Mesenchymal stem cell (in vitro differentiated cells and primary cell): ENCODE data around the gene USP28.

Experiments
- DNase-seq: peaks from one replicate; pipeline ENCODE4 v3.0.0-alpha.2; 2013
- H2AFZ ChIP-seq: one replicate; pipeline ENCODE4 v1.6.1; 2013; ENCODE audit warnings: low read depth, mild to moderate bottlenecking, control low read depth, inconsistent platforms, low read length, moderate library complexity
- H2AK5ac ChIP-seq: 2 replicates; pipeline ENCODE4 v1.6.1; 2013; ENCODE audit warnings: low read length, moderate library complexity, mild to moderate bottlenecking, inconsistent platforms; ENCODE audit not compliant: severe bottlenecking
- H2BK120ac ChIP-seq: one replicate; pipeline ENCODE4 v1.6.1; 2013; ENCODE audit warnings: low read depth, mild to moderate bottlenecking, inconsistent platforms, low read length, moderate library complexity
- H2BK12ac ChIP-seq, 2 experiments: one replicate each; pipeline ENCODE4 v1.6.1; 2013; ENCODE audit warnings: inconsistent platforms in 2 of 2, low read length in 2 of 2, mild to moderate bottlenecking in 2 of 2, moderate library complexity in 2 of 2, control low read depth in 1 of 2
- H2BK15ac ChIP-seq: one replicate; pipeline ENCODE4 v1.6.1; 2013; ENCODE audit warnings: mild to moderate bottlenecking, low read depth, inconsistent platforms; ENCODE audit not compliant: poor library complexity, severe bottlenecking
- H2BK5ac ChIP-seq: 2 replicates; pipeline ENCODE4 v1.6.1; 2013; ENCODE audit warnings: low read depth, mild to moderate bottlenecking, low read length, control low read depth, inconsistent platforms; ENCODE audit not compliant: poor library complexity, severe bottlenecking
- H3K14ac ChIP-seq, 2 experiments: one replicate each; pipeline ENCODE4 v1.6.1; 2013; ENCODE audit warnings: inconsistent platforms in 2 of 2, low read length in 2 of 2, control low read depth in 1 of 2, mild to moderate bottlenecking in 1 of 2, moderate library complexity in 1 of 2
- H3K18ac ChIP-seq, 2 experiments: one replicate each; pipeline ENCODE4 v1.6.1; 2013; ENCODE audit warnings: inconsistent platforms in 2 of 2, low read length in 2 of 2, control low read depth in 1 of 2, low read depth in 1 of 2, mild to moderate bottlenecking in 1 of 2
- H3K23ac ChIP-seq, 2 experiments: one replicate each; pipeline ENCODE4 v1.6.1; 2013; ENCODE audit warnings: inconsistent platforms in 2 of 2, low read length in 2 of 2, mild to moderate bottlenecking in 2 of 2, moderate library complexity in 2 of 2, control low read depth in 1 of 2
- H3K27ac ChIP-seq: 2 replicates; pipeline ENCODE4 v1.5.1; 2013; ENCODE audit warnings: mild to moderate bottlenecking, moderate library complexity, low read length, control low read depth, inconsistent platforms; ENCODE audit not compliant: poor library complexity, severe bottlenecking
- H3K27me3 ChIP-seq, 2 experiments: 2 replicates each; pipeline versions ENCODE4 v1.6.1 to v1.7.0; 2013; ENCODE audit warnings: low read length in 2 of 2, mild to moderate bottlenecking in 2 of 2, moderate library complexity in 2 of 2, control low read depth in 1 of 2, inconsistent platforms in 1 of 2; ENCODE audit not compliant: control insufficient read depth in 1 of 2, insufficient read depth in 1 of 2
- H3K36me3 ChIP-seq, 2 experiments: 2 replicates each; pipeline versions ENCODE4 v1.6.1 to v1.7.0; 2013; ENCODE audit warnings: low read length in 2 of 2, control low read depth in 1 of 2, inconsistent platforms in 1 of 2, low read depth in 1 of 2, mild to moderate bottlenecking in 1 of 2; ENCODE audit not compliant: insufficient read depth in 2 of 2, control insufficient read depth in 1 of 2
- H3K4ac ChIP-seq, 2 experiments: one replicate each; pipeline ENCODE4 v1.6.1; 2013; ENCODE audit warnings: inconsistent platforms in 2 of 2, low read length in 2 of 2, mild to moderate bottlenecking in 2 of 2, moderate library complexity in 2 of 2, control low read depth in 1 of 2, low read depth in 1 of 2
- H3K4me1 ChIP-seq: 2 replicates; pipeline ENCODE4 v1.6.1; 2013; ENCODE audit warnings: low read depth, low read length, control low read depth; ENCODE audit not compliant: control insufficient read depth, insufficient read depth
- H3K4me2 ChIP-seq: 2 replicates; pipeline ENCODE4 v1.6.1; 2013; ENCODE audit warnings: low read length, mild to moderate bottlenecking, inconsistent platforms; ENCODE audit not compliant: poor library complexity, severe bottlenecking
- H3K4me3 ChIP-seq, 2 experiments: 2 replicates each; pipeline versions ENCODE4 v1.5.1 to v1.7.0; 2013; ENCODE audit warnings: low read length in 2 of 2, mild to moderate bottlenecking in 2 of 2, control low read depth in 1 of 2, low read depth in 1 of 2; ENCODE audit not compliant: insufficient read depth in 1 of 2
- H3K79me1 ChIP-seq: replicated peaks from 2 replicates; pipeline ENCODE4 v1.6.1; 2013; ENCODE audit warnings: mild to moderate bottlenecking, control low read depth, low read length, inconsistent platforms; ENCODE audit not compliant: poor library complexity, severe bottlenecking
- H3K9ac ChIP-seq: 2 replicates; pipeline ENCODE4 v1.7.0; 2013; ENCODE audit warnings: mild to moderate bottlenecking, low read length, moderate library complexity
- H3K9me3 ChIP-seq: 2 replicates; pipeline ENCODE4 v1.7.0; 2013; ENCODE audit warnings: mild to moderate bottlenecking, low read length; ENCODE audit not compliant: control insufficient read depth
- H4K8ac ChIP-seq: one replicate; pipeline ENCODE4 v1.6.1; 2013; ENCODE audit warnings: inconsistent platforms, mild to moderate bottlenecking, low read length, moderate library complexity
- H4K91ac ChIP-seq: one replicate; pipeline ENCODE4 v1.6.1; 2013; ENCODE audit warnings: mild to moderate bottlenecking, low read length, inconsistent platforms
- WGBS: methylation state at CpG from one replicate; pipeline ENCODE4 v1.1.7; 2013; ENCODE audit warnings: mixed read lengths; 5-methylcytosine and 5-hydroxymethylcytosine counted together

Gene USP28

GRCh38 chr11:113779496-113779895 is 95.9 kb downstream of the USP28 start, which contains the start of gene CLDN25:
TSS of gene CLDN25 (plus strand) at chr11:113779796. CDS start at chr11:113779796, 0 bp downstream.
- H3K79me1 ChIP-seq = no peaks in the 10 kb centered on the region
- no peak within 1 kb of the TSS for H3K4ac ChIP-seq
- H2BK5ac ChIP-seq = no peak within 1 kb of the TSS
- H3K27ac ChIP-seq = no peak within 1 kb of the TSS
- H3K4me1 ChIP-seq = no peaks in the 10 kb centered on the region
- H3K18ac ChIP-seq = no peak within 1 kb of the TSS
- no peaks in the 10 kb centered on the region for H3K36me3 ChIP-seq
- no peak for DNase-seq
- 93% methylated on average over 4 of the region's 4 CpGs for WGBS
- no peak within 1 kb of the TSS for H2BK12ac ChIP-seq
- H4K8ac ChIP-seq = no peak within 1 kb of the TSS
- no peak within 1 kb of the TSS for H3K14ac ChIP-seq
- H3K27me3 ChIP-seq = peaks cover 14 to 42% of the 10 kb centered on the region in 2 experiments
- no peak within 1 kb of the TSS for H3K4me3 ChIP-seq
- H2BK120ac ChIP-seq = no peak within 1 kb of the TSS
- no peaks in the 10 kb centered on the region for H3K9me3 ChIP-seq
- no peak within 1 kb of the TSS for H3K4me2 ChIP-seq
- H3K9ac ChIP-seq = no peak within 1 kb of the TSS
- no peak within 1 kb of the TSS for H2AK5ac ChIP-seq
- no peak within 1 kb of the TSS for H4K91ac ChIP-seq
- no peak within 1 kb of the TSS for H2AFZ ChIP-seq
- no peak within 1 kb of the TSS for H3K23ac ChIP-seq
- no peak within 1 kb of the TSS for H2BK15ac ChIP-seq

GRCh38 chr11:113778111-113778910 is 97.1 kb downstream of the USP28 start:
- no peak overlapping the region for H2BK15ac ChIP-seq
- H3K4ac ChIP-seq = no peak overlapping the region
- H3K9ac ChIP-seq = no peak overlapping the region
- no peak overlapping the region for H4K91ac ChIP-seq
- H3K23ac ChIP-seq = no peak overlapping the region
- no peaks in the 10 kb centered on the region for H3K79me1 ChIP-seq
- WGBS = 72% methylated on average over 10 of the region's 11 CpGs
- no peak overlapping the region for H3K18ac ChIP-seq
- no peak overlapping the region for H3K27ac ChIP-seq
- no peak overlapping the region for H2BK5ac ChIP-seq
- H2AFZ ChIP-seq = no peak overlapping the region
- no peak overlapping the region for H4K8ac ChIP-seq
- H3K4me3 ChIP-seq = no peak overlapping the region
- H3K4me2 ChIP-seq = no peak overlapping the region
- H3K36me3 ChIP-seq = no peaks in the 10 kb centered on the region
- no peak overlapping the region for H2BK120ac ChIP-seq
- no peak overlapping the region for H3K14ac ChIP-seq
- DNase-seq = peak; percentile 6
- no peaks in the 10 kb centered on the region for H3K9me3 ChIP-seq
- no peak overlapping the region for H2AK5ac ChIP-seq
- H3K27me3 ChIP-seq = peaks cover 14 to 42% of the 10 kb centered on the region in 2 experiments
- H2BK12ac ChIP-seq = no peak overlapping the region
- H3K4me1 ChIP-seq = no peaks in the 10 kb centered on the region

- Histone ChIP-seq H4K8ac (no peak overlapping the region), H4K91ac (no peak overlapping the region), H3K4me2 (no peak overlapping the region), H3K79me1 (peaks cover 14% of the 10 kb centered on the region), H3K14ac (no peak overlapping the region), H2BK12ac (no peak overlapping the region), H3K18ac (no peak overlapping the region), H3K27me3 (peaks cover 7 to 16% of the 10 kb centered on the region in 2 experiments), H2AK5ac (no peak overlapping the region), H2AFZ (no peak overlapping the region), H3K9me3 (no peaks in the 10 kb centered on the region), H2BK15ac (no peak overlapping the region), H2BK5ac (no peak overlapping the region), H2BK120ac (no peak overlapping the region), H3K4ac (no peak overlapping the region), H3K9ac (peak overlapping the region; percentile 99), H3K27ac (no peak overlapping the region), H3K23ac (no peak overlapping the region), H3K4me3 (peak overlapping the region in 1 of 2 experiments; percentile 99), H3K4me1 (no peaks in the 10 kb centered on the region), H3K36me3 (peaks cover 5 to 7% of the 10 kb centered on the region in 2 experiments)
- DNase-seq = no peak
- no CpG with 5 or more reads among the region's 1 CpG for WGBS
These were observed 101.2 kb downstream of the USP28 start for GRCh38 chr11:113774174-113774503.

- H2AFZ ChIP-seq = peak within 1 kb of the TSS; percentile 92
- H2BK15ac ChIP-seq = no peak within 1 kb of the TSS
- peaks cover 7 to 16% of the 10 kb centered on the region in 2 experiments for H3K27me3 ChIP-seq
- no peaks in the 10 kb centered on the region for H3K4me1 ChIP-seq
- H2BK120ac ChIP-seq = no peak within 1 kb of the TSS
- peak within 1 kb of the TSS in 1 of 2 experiments; percentile 28 for H3K14ac ChIP-seq
- H2BK5ac ChIP-seq = no peak within 1 kb of the TSS
- H2BK12ac ChIP-seq = no peak within 1 kb of the TSS
- peak within 1 kb of the TSS; percentile 29 to 66 for H3K4ac ChIP-seq
- H3K18ac ChIP-seq = peak within 1 kb of the TSS in 1 of 2 experiments; percentile 71
- H3K27ac ChIP-seq = peak within 1 kb of the TSS; percentile 46
- H4K8ac ChIP-seq = peak within 1 kb of the TSS; percentile 66
- H3K9ac ChIP-seq = peak within 1 kb of the TSS; percentile 99
- H4K91ac ChIP-seq = no peak within 1 kb of the TSS
- no peak within 1 kb of the TSS for H2AK5ac ChIP-seq
- H3K4me3 ChIP-seq = peak within 1 kb of the TSS; percentile 78 to 99
- H3K79me1 ChIP-seq = peaks cover 16% of the 10 kb centered on the region
- H3K4me2 ChIP-seq = peak within 1 kb of the TSS; percentile 20
- H3K23ac ChIP-seq = no peak within 1 kb of the TSS
- peaks cover 7 to 10% of the 10 kb centered on the region in 2 experiments for H3K36me3 ChIP-seq
- DNase-seq = peak; percentile 98
- WGBS = under 1% methylated on average over 42 of the region's 46 CpGs
- no peaks in the 10 kb centered on the region for H3K9me3 ChIP-seq
These were observed 101.8 kb downstream of the USP28 start, which contains the start of gene ZW10 for GRCh38 chr11:113773416-113774173. TSS of gene ZW10 (minus strand) at chr11:113773692. CDS start at chr11:113773666, 26 bp downstream.
